NCI-H187 (cell line): ENCODE results near the gene FERMT2.
"Not testable (repeated sequence)": the region's sequence is repeated elsewhere in the genome, so short reads cannot be mapped to it uniquely, and the experiment has no call there.

Experiments used
- DNase-seq, 2 experiments: peaks; one replicate each; lab custom pipeline; 2025; lab: John Stamatoyannopoulos, UW

Gene FERMT2

GRCh38 chr14:52900731-52901130, 50.1 kb downstream of the FERMT2 start:
- DNase-seq = no peak

- DNase-seq = no peak
Observed at GRCh38 chr14:52898496-52898895, 52.4 kb downstream of the FERMT2 start.

- no peak for DNase-seq
Observed at GRCh38 chr14:52895000-52895399, 55.9 kb downstream of the FERMT2 start.

GRCh38 chr14:52891800-52892199, 59.0 kb downstream of the FERMT2 start:
- no peak for DNase-seq

GRCh38 chr14:52888839-52889838, 61.7 kb downstream of the FERMT2 start:
- DNase-seq = no peak

- DNase-seq = no peak
Observed at GRCh38 chr14:52888159-52888558, 62.7 kb downstream of the FERMT2 start.

GRCh38 chr14:52885230-52885629, 65.6 kb downstream of the FERMT2 start:
- DNase-seq = no peak

- no peak for DNase-seq
Observed at GRCh38 chr14:52883658-52884057, 67.2 kb downstream of the FERMT2 start.

- no peak for DNase-seq
Observed at GRCh38 chr14:52882824-52883223, 68.0 kb downstream of the FERMT2 start.

- no peak for DNase-seq
Observed at GRCh38 chr14:52879958-52880357, 70.9 kb downstream of the FERMT2 start.

- DNase-seq = no peak
Observed at GRCh38 chr14:52878946-52879345, 71.9 kb downstream of the FERMT2 start.

- DNase-seq = no peak
Observed at GRCh38 chr14:52878469-52878868, 72.4 kb downstream of the FERMT2 start.

GRCh38 chr14:52877628-52878027, 73.2 kb downstream of the FERMT2 start:
- DNase-seq = no peak

GRCh38 chr14:52876806-52877205, 74.0 kb downstream of the FERMT2 start:
- no peak for DNase-seq

GRCh38 chr14:52876311-52876710, 74.5 kb downstream of the FERMT2 start:
- no peak for DNase-seq

GRCh38 chr14:52875707-52876106, 75.1 kb downstream of the FERMT2 start:
- DNase-seq = no peak

- no peak for DNase-seq
Observed at GRCh38 chr14:52874389-52874788, 76.5 kb downstream of the FERMT2 start.

GRCh38 chr14:52873694-52874093, 77.2 kb downstream of the FERMT2 start:
- no peak for DNase-seq

- DNase-seq = no peak
Observed at GRCh38 chr14:52873065-52873464, 77.8 kb downstream of the FERMT2 start.

GRCh38 chr14:52871606-52872005, 79.2 kb downstream of the FERMT2 start:
- DNase-seq = no peak

GRCh38 chr14:52868911-52869618, 81.8 kb downstream of the FERMT2 start:
- no peak for DNase-seq

GRCh38 chr14:52864893-52865292, 86.0 kb downstream of the FERMT2 start:
- not testable (repeated sequence) for DNase-seq

- no peak for DNase-seq
Observed at GRCh38 chr14:52863334-52863700, 87.5 kb downstream of the FERMT2 start.
